Smooth muscle cell (in vitro differentiated cells): ENCODE measurements around the gene TMEM232. TPM values are rescaled to one million over a fixed set of nuclear protein-coding genes. Genes with fewer than 3 reads are reported as not detected.
A peak's percentile ranks its signal among the peaks of the same experiment; 100 is the strongest.

Experiments
- DNase-seq: peaks from one replicate; lab custom pipeline; 2025; ENCODE audit not compliant: unreplicated experiment; lab: John Stamatoyannopoulos, UW
- H2AFZ ChIP-seq: fragments of 200-600 bp; sonication (generic); 2 replicates; pipeline ENCODE4 v1.6.0; 2016; ENCODE audit warnings: antibody characterized with exemption, low read depth, mild to moderate bottlenecking
- H3F3A ChIP-seq: fragments of 200-600 bp; sonication (generic); 2 replicates; pipeline ENCODE4 v1.6.0; 2017; ENCODE audit warnings: antibody characterized with exemption, low read depth
- H3K27ac ChIP-seq: fragments of 200-600 bp; sonication (generic); 2 replicates; pipeline ENCODE4 v1.5.1; 2016; ENCODE audit warnings: low read depth, mild to moderate bottlenecking
- H3K27me3 ChIP-seq: fragments of 200-600 bp; sonication (generic); 2 replicates; pipeline ENCODE4 v1.6.1; 2016; ENCODE audit warnings: low read depth, mild to moderate bottlenecking
- H3K36me3 ChIP-seq: fragments of 200-600 bp; sonication (generic); 2 replicates; pipeline ENCODE4 v1.5.1; 2016; ENCODE audit warnings: low read depth
- H3K4me1 ChIP-seq: fragments of 200-600 bp; sonication (generic); 2 replicates; pipeline ENCODE4 v1.5.1; 2016; ENCODE audit warnings: low read depth
- H3K4me2 ChIP-seq: fragments of 200-600 bp; sonication (generic); 2 replicates; pipeline ENCODE4 v1.6.0; 2016; ENCODE audit warnings: mild to moderate bottlenecking
- H3K4me3 ChIP-seq: fragments of 200-600 bp; sonication (generic); 2 replicates; pipeline ENCODE4 v1.5.1; 2016; ENCODE audit warnings: mild to moderate bottlenecking
- H3K79me2 ChIP-seq: fragments of 200-600 bp; sonication (generic); 2 replicates; pipeline ENCODE4 v1.6.0; 2016; ENCODE audit warnings: low read depth, mild to moderate bottlenecking
- H3K9ac ChIP-seq: fragments of 200-600 bp; sonication (generic); 2 replicates; pipeline ENCODE4 v1.6.0; 2016; ENCODE audit warnings: low read depth
- H3K9me3 ChIP-seq: fragments of 200-600 bp; sonication (generic); replicated peaks from 2 replicates; pipeline ENCODE4 v1.5.1; 2016; ENCODE audit warnings: low read depth
- H4K20me1 ChIP-seq: fragments of 200-600 bp; sonication (generic); 2 replicates; pipeline ENCODE4 v1.6.0; 2016; ENCODE audit warnings: low read depth
- CTCF ChIP-seq: fragments of 200-600 bp; sonication (generic); IDR thresholded peaks from 2 replicates; pipeline ENCODE4 v1.5.1; 2017; ENCODE audit warnings: borderline replicate concordance, mild to moderate bottlenecking, antibody characterized with exemption; ENCODE audit not compliant: insufficient read depth, poor library complexity, severe bottlenecking
- WGBS: methylation state at CpG from one replicate; pipeline ENCODE4 v1.1.7; 2016; ENCODE audit warnings: low lambda C conversion rate; 5-methylcytosine and 5-hydroxymethylcytosine counted together
- polyA plus RNA-seq: library from polyadenylated mRNA; unstranded; fragments of >200 nt; fragmentation: Nextera tagmentation; extraction: Ambion mirVana; gene quantifications from 2 replicates; pipeline ENCODE4 v1.2.1, GENCODE V29; 2016
- total RNA-seq: library from RNA; depleted of rRNA; stranded (reverse); fragments of >200 nt; gene quantifications from 2 replicates; pipeline ENCODE4 v1.2.3, GENCODE V29; 2014

The TMEM232 gene
- total and polyA plus RNA-seq, 2 experiments from 2014 or later = 0.49 to 1.0 TPM

GRCh38 chr5:110612794-110613247 is 113.7 kb downstream of the TMEM232 start:
- DNase-seq = no peak
- Histone ChIP-seq H3K27me3 (no peaks in the 10 kb centered on the region), H3F3A (no peaks in the 10 kb centered on the region), H3K79me2 (no peaks in the 10 kb centered on the region), H3K36me3 (peaks cover 2% of the 10 kb centered on the region), H3K27ac (no peak overlapping the region), H4K20me1 (no peaks in the 10 kb centered on the region), H2AFZ (peak overlapping the region; percentile 16), H3K9ac (no peak overlapping the region), H3K4me3 (no peak overlapping the region), H3K9me3 (peaks cover 9% of the 10 kb centered on the region), H3K4me2 (peak overlapping the region; percentile 4), H3K4me1 (peaks cover 27% of the 10 kb centered on the region)
- TF ChIP-seq CTCF = no peak
- 36% methylated on average over 4 of the region's 4 CpGs for whole genome bisulfite sequencing

DNA sequence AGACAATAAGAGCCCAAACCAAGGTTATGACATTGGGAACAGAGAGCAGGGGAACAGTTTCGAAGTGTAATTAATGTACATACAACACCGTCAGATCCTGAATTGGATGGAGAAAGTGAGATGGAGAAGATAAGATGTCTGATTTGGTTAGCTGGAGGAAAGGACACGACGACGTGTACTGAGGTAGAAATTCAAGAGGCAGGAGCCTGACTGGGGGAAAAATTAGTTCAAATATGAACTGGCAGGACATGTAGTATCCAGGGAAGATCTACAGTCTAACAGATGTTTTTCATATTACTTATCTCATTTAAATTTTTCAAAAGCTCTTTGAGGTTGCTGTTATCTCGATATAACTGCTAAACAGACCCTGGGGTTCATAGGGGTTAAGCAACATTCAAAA is 114.7 kb downstream of the TMEM232 start:
- H3F3A ChIP-seq = no peaks in the 10 kb centered on the region
- H3K4me3 ChIP-seq = no peak overlapping the region
- no peak for DNase-seq
- H2AFZ ChIP-seq = no peak overlapping the region
- TF ChIP-seq CTCF = no peak
- no peaks in the 10 kb centered on the region for H4K20me1 ChIP-seq
- H3K36me3 ChIP-seq = peaks cover 2% of the 10 kb centered on the region
- no peaks in the 10 kb centered on the region for H3K27me3 ChIP-seq
- no peak overlapping the region for H3K27ac ChIP-seq
- peaks cover 27% of the 10 kb centered on the region for H3K4me1 ChIP-seq
- no peak overlapping the region for H3K9ac ChIP-seq
- no peaks in the 10 kb centered on the region for H3K79me2 ChIP-seq
- H3K4me2 ChIP-seq = no peak overlapping the region
- H3K9me3 ChIP-seq = peaks cover 9% of the 10 kb centered on the region
- WGBS = 89% methylated on average over 6 of the region's 6 CpGs

GRCh38 chr5:110594866-110595265 is 131.6 kb downstream of the TMEM232 start:
- no peak overlapping the region for H3K4me3 ChIP-seq
- WGBS = 94% methylated on average over 4 of the region's 4 CpGs
- no peak overlapping the region for H3K9ac ChIP-seq
- H3K27me3 ChIP-seq = no peaks in the 10 kb centered on the region
- H3K27ac ChIP-seq = no peak overlapping the region
- no peaks in the 10 kb centered on the region for H3K4me1 ChIP-seq
- H3F3A ChIP-seq = no peaks in the 10 kb centered on the region
- DNase-seq = no peak
- H3K36me3 ChIP-seq = no peaks in the 10 kb centered on the region
- no peak overlapping the region for H2AFZ ChIP-seq
- H3K9me3 ChIP-seq = no peaks in the 10 kb centered on the region
- no peaks in the 10 kb centered on the region for H4K20me1 ChIP-seq
- no peaks in the 10 kb centered on the region for H3K79me2 ChIP-seq
- TF ChIP-seq CTCF = no peak
- no peak overlapping the region for H3K4me2 ChIP-seq

DNA sequence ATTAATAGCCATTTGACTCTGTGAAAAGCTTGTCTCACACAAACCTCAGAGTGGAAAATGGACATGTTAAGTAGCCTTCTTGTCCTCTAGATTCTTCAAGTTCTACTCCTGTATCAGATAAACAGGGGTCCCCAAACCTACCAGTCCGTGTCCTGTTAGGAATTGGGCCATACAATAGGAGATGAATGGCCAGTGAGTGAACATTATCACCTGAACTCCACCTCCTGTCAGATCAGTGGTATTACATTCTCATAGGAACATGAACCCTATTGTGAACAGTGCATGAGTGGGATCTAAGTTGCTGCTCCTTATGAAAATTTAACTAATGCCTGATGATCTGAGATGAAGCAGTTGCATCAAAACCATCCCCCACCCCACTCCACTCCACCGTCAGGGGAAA is 136.3 kb downstream of the TMEM232 start:
- Histone ChIP-seq H3K9me3 (no peaks in the 10 kb centered on the region), H4K20me1 (no peaks in the 10 kb centered on the region), H3K9ac (no peak overlapping the region), H3K27me3 (no peaks in the 10 kb centered on the region), H3K79me2 (no peaks in the 10 kb centered on the region), H3K27ac (no peak overlapping the region), H3K4me2 (no peak overlapping the region), H3K4me1 (no peaks in the 10 kb centered on the region), H3K36me3 (no peaks in the 10 kb centered on the region), H3K4me3 (no peak overlapping the region), H3F3A (no peaks in the 10 kb centered on the region), H2AFZ (no peak overlapping the region)
- TF ChIP-seq CTCF = peak; percentile 45
- DNase-seq = no peak
- WGBS = 53% methylated on average over 2 of the region's 2 CpGs
